ENCODE results near the gene BFSP1. TPM values are rescaled to one million over a fixed set of nuclear protein-coding genes. Genes with fewer than 3 reads are reported as not detected.

BFSP1 gene
- total RNA-seq, 1 donor from 2014 or later: 1.3 TPM

GRCh38 chr20:17557675-17558006 is 26.5 kb upstream of the BFSP1 start:
- peak; percentile 94 for ATAC-seq

GRCh38 chr20:17556837-17557674 is 25.9 kb upstream of the BFSP1 start:
- peak; percentile 77 for ATAC-seq

GRCh38 chr20:17555106-17555505 is 23.9 kb upstream of the BFSP1 start:
- ATAC-seq: no peak

- peak; percentile 63 for ATAC-seq
Observed at GRCh38 chr20:17549131-17549530, 18.0 kb upstream of the BFSP1 start.

- ATAC-seq: no peak
Observed at GRCh38 chr20:17545127-17545526, 13.9 kb upstream of the BFSP1 start.

- no peak for ATAC-seq
Observed at GRCh38 chr20:17543531-17544131, 12.5 kb upstream of the BFSP1 start.

- no peak for ATAC-seq
Observed at GRCh38 chr20:17542993-17543412, 11.8 kb upstream of the BFSP1 start.

- ATAC-seq: no peak
Observed at GRCh38 chr20:17542481-17542880, 11.3 kb upstream of the BFSP1 start.

- ATAC-seq: no peak
Observed at GRCh38 chr20:17541996-17542395, 10.8 kb upstream of the BFSP1 start.

- no peak for ATAC-seq
Observed at GRCh38 chr20:17541596-17541995, 10.4 kb upstream of the BFSP1 start.

- peak; percentile 84 for ATAC-seq
Observed at GRCh38 chr20:17538517-17539170, 7.5 kb upstream of the BFSP1 start.

- ATAC-seq: no peak
Observed at GRCh38 chr20:17537959-17538358, 6.8 kb upstream of the BFSP1 start.

- ATAC-seq: peak; percentile 90
Observed at GRCh38 chr20:17536944-17537444, 5.8 kb upstream of the BFSP1 start.

- ATAC-seq: no peak
Observed at GRCh38 chr20:17534077-17534476, 2.9 kb upstream of the BFSP1 start.

- ATAC-seq: peak; percentile 63
Observed at GRCh38 chr20:17533396-17533795, 2.2 kb upstream of the BFSP1 start.

- no peak for ATAC-seq
Observed at GRCh38 chr20:17531665-17532025, 466 bp upstream of the BFSP1 start.

GRCh38 chr20:17530153-17530552 is 1.0 kb downstream of the BFSP1 start:
- no peak for ATAC-seq

- ATAC-seq: no peak
Observed at GRCh38 chr20:17529586-17529985, 1.6 kb downstream of the BFSP1 start.

GRCh38 chr20:17525650-17526049 is 5.5 kb downstream of the BFSP1 start:
- ATAC-seq: peak; percentile 78

- ATAC-seq: peak; percentile 39
Observed at GRCh38 chr20:17525132-17525531, 6.0 kb downstream of the BFSP1 start.

GRCh38 chr20:17524560-17524959 is 6.6 kb downstream of the BFSP1 start:
- peak; percentile 90 for ATAC-seq

GRCh38 chr20:17523326-17523725 is 7.9 kb downstream of the BFSP1 start:
- no peak for ATAC-seq

- ATAC-seq: no peak
Observed at GRCh38 chr20:17522528-17522927, 8.7 kb downstream of the BFSP1 start.

GRCh38 chr20:17520583-17520982 is 10.6 kb downstream of the BFSP1 start:
- no peak for ATAC-seq

Data from esophagus mucosa (tissue), 1 donor.